IMR-90 (cell line): ENCODE data around the gene UXS1.

Experiments
- CEBPB ChIP-seq: IDR thresholded peaks from 2 replicates; pipeline ENCODE4 v1.6.1; 2012; ENCODE audit warnings: low read depth, low read length, improper control_type of control experiment
- CTCF ChIP-seq: conservative IDR thresholded peaks from 2 replicates; pipeline ENCODE4 v1.5.1; 2012; ENCODE audit warnings: mild to moderate bottlenecking, low read depth, low read length, improper control_type of control experiment
- ELK1 ChIP-seq: fragments of 150-350 bp; IDR thresholded peaks from 2 replicates; pipeline ENCODE4 v1.6.1; 2016; ENCODE audit warnings: low read depth, mild to moderate bottlenecking, low read length, moderate library complexity, borderline replicate concordance
- FOS ChIP-seq: fragments of 150-350 bp; IDR thresholded peaks from 2 replicates; pipeline ENCODE4 v1.6.1; 2016; ENCODE audit warnings: low read depth, low read length
- MAFK ChIP-seq: IDR thresholded peaks from 2 replicates; pipeline ENCODE4 v1.6.1; 2012; ENCODE audit warnings: low read depth, low read length, improper control_type of control experiment
- MAZ ChIP-seq: IDR thresholded peaks from 2 replicates; pipeline ENCODE4 v1.6.1; 2012; ENCODE audit warnings: low read depth, mild to moderate bottlenecking, low read length, improper control_type of control experiment, moderate library complexity, borderline replicate concordance
- MXI1 ChIP-seq: IDR thresholded peaks from 2 replicates; pipeline ENCODE4 v1.6.1; 2012; ENCODE audit warnings: low read depth, mild to moderate bottlenecking, low read length, moderate library complexity, borderline replicate concordance
- NFE2L2 ChIP-seq: fragments of 150-350 bp; IDR thresholded peaks from 2 replicates; pipeline ENCODE4 v1.6.1; 2016; ENCODE audit warnings: low read depth, mild to moderate bottlenecking, low read length
- POLR2A ChIP-seq: IDR thresholded peaks from 2 replicates; pipeline ENCODE4 v1.6.1; 2012; ENCODE audit warnings: mild to moderate bottlenecking, low read depth, low read length
- RAD21 ChIP-seq: IDR thresholded peaks from 2 replicates; pipeline ENCODE4 v1.6.1; 2012; ENCODE audit warnings: low read length, improper control_type of control experiment
- RFX5 ChIP-seq: IDR thresholded peaks from 2 replicates; pipeline ENCODE4 v1.8.0; 2012; ENCODE audit warnings: low read depth, mild to moderate bottlenecking, low read length, moderate library complexity
- SMC3 ChIP-seq: fragments of 150-350 bp; IDR thresholded peaks from 2 replicates; pipeline ENCODE4 v1.6.1; 2016; ENCODE audit warnings: low read depth, mild to moderate bottlenecking, antibody characterized with exemption, low read length, moderate library complexity

- TF ChIP-seq RFX5 (no peak), RAD21 (no peak), POLR2A (no peak), CTCF (no peak), CEBPB (no peak), SMC3 (no peak), MAFK (no peak), NFE2L2 (no peak), MAZ (no peak), MXI1 (no peak), ELK1 (no peak), FOS (no peak)
Observed at GRCh38 chr2:106130251-106130998, 63.7 kb downstream of the UXS1 start.
